D721Med (cell line): ENCODE results near the gene TTLL13.
"Not testable (repeated sequence)": the region's sequence is repeated elsewhere in the genome, so short reads cannot be mapped to it uniquely, and the experiment has no call there.

Experiments
- DNase-seq: peaks from one replicate; pipeline ENCODE4 v3.0.0; 2011; ENCODE audit warnings: low spot score; ENCODE audit not compliant: insufficient read length
- FAIRE-seq: peaks from 2 replicates; lab custom pipeline; 2011; peaks lifted over from hg19 to GRCh38; lab: Jason Lieb, UNC
- TF ChIP-seq, protein P1 (sequence below): IDR thresholded peaks from 2 replicates; pipeline ENCODE4 v1.5.1; 2012; ENCODE audit warnings: mild to moderate bottlenecking, control low read depth; ENCODE audit not compliant: insufficient read depth; ENCODE audit errors: missing control alignments

TTLL13 gene

DNA sequence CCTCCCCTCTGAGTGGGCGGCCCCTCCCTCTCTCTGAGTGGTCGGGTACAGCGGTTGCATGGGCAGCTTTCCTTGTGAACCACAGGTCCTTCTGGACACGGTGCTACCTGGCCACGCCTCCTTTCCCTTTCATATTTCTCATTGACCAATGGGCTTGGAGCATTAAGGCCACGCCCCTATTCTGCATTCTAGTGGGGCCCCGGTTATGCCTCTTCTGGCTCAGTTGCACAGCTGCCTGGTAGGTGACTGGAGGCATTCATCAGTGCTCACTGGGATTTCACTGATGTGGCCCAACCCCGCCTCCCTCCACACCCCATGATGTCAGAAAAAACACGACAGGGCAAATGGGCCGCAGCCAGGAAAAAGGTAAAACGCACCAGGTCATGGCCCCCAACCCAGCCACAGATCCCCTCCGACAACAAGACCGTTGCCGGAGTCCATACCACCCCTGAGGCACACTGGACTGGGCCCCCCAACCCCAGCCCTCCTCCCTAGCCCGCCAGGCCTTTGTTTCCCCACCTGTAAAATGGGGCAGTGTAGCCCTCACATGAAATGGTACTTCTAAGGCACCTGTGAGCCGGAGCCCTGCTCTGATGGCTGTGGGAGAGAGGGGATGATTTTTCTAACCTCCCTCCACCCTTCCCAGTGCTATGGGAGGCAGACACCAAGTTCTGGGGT is 42.5 kb downstream of the TTLL13 start:
- DNase-seq (no peak), FAIRE-seq (no peak)
- TF ChIP-seq, protein P1, sequence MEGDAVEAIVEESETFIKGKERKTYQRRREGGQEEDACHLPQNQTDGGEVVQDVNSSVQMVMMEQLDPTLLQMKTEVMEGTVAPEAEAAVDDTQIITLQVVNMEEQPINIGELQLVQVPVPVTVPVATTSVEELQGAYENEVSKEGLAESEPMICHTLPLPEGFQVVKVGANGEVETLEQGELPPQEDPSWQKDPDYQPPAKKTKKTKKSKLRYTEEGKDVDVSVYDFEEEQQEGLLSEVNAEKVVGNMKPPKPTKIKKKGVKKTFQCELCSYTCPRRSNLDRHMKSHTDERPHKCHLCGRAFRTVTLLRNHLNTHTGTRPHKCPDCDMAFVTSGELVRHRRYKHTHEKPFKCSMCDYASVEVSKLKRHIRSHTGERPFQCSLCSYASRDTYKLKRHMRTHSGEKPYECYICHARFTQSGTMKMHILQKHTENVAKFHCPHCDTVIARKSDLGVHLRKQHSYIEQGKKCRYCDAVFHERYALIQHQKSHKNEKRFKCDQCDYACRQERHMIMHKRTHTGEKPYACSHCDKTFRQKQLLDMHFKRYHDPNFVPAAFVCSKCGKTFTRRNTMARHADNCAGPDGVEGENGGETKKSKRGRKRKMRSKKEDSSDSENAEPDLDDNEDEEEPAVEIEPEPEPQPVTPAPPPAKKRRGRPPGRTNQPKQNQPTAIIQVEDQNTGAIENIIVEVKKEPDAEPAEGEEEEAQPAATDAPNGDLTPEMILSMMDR, result no peak

DNA sequence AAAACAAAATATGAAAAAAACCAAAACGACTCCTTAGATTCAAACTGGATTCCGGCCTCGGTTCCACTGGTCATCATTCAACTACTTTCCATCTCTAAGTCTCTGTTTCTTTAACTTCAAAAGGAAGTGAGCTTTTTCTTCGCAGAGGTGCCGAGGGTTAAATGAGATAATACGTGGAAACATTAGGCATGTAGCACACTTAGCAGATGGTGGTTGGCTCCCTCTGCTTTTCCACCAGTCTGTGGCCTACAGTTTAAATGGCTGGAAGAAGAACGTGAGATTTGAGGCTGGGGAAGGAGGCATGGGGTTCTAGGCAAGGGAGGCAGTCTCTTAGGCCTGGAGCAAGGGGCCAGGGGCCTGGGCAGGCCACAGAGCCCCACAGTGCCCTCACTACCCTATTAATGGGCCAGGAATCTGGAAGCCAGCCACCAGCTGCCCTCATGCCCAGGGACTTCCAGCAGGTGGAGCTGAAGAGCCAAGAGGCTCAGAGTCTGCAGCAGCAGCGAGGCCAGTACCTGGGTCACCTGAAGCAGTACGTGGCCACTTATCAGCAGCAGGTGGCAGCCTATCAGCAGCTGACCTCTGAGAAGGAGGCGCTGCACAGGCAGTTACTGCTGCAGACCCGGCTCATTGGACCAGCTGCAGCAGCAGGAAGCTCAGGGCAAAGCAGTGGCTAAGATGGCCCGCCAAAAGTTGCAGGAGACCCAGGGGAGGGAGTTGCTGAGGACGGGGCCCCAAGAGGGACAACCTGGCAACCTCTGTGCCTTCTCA is 43.9 kb downstream of the TTLL13 start:
- not testable (repeated sequence) for FAIRE-seq, DNase-seq
- TF ChIP-seq, protein P1, result peak; percentile 74

DNA sequence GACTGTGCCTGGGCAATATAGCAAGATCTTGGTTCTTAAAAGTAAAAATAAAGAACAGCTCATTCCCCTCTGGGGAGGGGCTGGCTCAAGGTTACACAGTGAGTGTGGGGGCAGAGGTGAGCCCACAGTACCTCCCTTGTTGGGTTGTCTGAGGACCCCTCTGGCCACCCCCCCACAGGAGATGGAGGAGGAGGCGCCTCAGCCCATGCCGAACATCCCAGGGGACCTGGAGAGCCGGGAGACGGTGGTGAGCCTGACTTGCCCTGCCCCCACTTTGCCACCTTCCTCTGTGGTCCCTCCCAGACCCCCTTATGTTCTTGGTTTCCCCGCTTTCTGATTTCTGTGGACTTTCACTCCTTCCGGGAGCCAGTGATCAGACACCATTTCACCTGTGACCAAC is 44.8 kb downstream of the TTLL13 start:
- TF ChIP-seq, protein P1, result no peak
- DNase-seq (no peak), FAIRE-seq (no peak)

DNA sequence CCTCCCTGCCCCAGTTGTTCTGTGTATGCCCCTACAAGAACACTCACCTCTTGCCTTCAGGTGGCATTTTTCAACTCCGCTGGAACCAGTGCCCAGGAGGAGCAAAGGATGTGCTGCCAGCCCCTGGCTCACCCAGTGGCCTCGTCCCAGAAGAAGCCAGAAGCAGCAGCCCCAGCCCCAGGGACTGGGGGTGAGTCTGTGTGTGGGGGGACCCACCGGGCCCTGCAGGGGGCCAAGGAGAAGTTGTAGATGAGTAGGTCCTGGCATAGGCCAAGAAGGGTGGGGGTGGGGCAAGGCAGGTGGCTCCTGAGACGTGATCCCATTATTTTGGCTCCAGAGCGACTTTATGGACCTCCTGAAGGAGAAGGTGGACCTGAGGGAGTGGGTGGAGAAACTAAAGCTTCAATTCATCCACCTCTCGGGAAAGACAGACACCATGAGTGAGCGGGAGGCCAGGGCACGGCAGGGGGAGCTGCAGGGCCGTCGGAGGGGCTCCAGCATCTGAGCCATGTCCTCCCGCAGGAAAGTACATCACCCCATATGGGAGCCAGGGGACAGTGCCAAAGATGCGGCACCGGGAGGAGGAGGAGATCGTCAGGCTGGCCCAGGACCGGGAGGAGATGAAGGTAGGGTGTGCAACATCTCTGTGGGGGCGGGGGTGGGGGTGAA is 45.4 kb downstream of the TTLL13 start:
- DNase-seq, result no peak
- TF ChIP-seq, protein P1, result peak; percentile 8
- FAIRE-seq, result no peak

DNA sequence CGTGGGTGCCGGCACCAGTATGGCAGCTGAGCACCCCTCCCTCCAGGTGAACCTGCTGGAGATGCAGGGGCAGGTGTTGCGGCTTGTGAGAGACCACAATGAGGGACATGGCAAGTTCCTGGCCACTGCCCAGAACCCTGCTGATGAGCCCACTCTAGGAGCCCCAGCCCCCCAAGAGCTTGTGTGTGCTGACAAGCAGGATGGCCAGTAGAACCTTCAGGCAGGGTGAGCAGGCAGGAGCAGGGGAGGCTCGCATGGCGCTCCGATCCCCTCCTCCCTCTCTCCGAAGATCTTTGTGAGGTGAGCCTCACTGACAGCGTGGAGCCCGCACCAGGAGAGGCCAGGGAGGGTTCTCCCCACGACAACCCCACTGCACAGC is 45.9 kb downstream of the TTLL13 start:
- FAIRE-seq (no peak), DNase-seq (no peak)
- TF ChIP-seq, protein P1, result no peak

DNA sequence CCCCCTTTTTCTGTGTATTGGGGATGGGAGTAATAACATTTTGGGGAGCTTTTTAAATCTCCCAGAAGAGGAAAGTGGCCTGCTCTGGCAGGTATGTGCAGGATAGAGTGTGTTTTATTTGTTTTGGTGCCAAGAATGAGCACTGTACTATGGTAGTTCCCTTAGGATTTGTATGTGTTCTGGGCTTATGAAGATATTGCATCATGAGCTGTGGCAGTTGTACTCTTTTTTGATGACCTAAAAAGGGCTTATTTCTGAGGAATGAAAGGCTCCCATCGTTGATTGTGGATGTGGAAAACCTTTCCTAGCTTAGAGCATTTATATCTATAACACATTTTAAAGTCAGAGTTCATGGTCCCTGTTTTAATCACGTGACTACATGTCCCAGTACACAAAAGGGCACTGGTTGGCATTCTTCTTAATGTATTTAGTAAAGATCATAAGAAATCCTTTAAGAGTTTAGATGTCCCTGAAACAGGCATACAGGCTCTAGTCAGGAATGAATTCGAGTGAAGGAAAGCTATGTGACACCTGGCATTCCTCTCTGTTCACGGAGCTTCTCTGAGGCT is 47.0 kb downstream of the TTLL13 start:
- DNase-seq, FAIRE-seq: not testable (repeated sequence)

DNA sequence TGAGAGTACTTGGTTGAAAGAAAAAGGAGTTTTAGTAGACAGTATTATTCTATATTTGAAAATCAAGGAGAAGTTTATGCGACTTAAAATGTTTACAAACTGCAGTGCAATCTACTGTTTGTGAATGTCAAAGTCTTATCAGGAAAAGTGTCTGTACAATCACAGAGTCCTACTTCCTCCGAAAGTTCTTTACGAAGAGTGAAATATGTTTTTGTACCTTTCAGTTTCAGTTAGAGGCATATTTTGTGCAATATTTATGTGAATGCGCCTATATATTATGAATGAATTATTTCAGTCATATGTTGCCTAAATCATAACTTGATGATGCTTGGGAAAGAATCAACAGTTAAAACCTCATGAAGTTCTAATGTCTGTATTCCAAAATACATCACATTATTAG is 47.7 kb downstream of the TTLL13 start:
- TF ChIP-seq, protein P1, result no peak
- FAIRE-seq (no peak), DNase-seq (no peak)
